H9 (cell line): ENCODE results near the gene MRPS5. TPM values are rescaled to one million over a fixed set of nuclear protein-coding genes. Genes with fewer than 3 reads are reported as not detected.
A peak's percentile ranks its signal among the peaks of the same experiment; 100 is the strongest.

Experiments
- DNase-seq: peaks from one replicate; pipeline ENCODE4 v3.0.0-alpha.2; 2017
- H2AFZ ChIP-seq: one replicate; pipeline ENCODE4 v1.6.1; 2013; ENCODE audit warnings: mild to moderate bottlenecking, low read length, control low read depth, moderate library complexity
- H2AK5ac ChIP-seq: 2 replicates; pipeline ENCODE4 v1.6.1; 2013; ENCODE audit warnings: low read length, control low read depth, mixed read lengths; ENCODE audit not compliant: insufficient read length
- H2BK120ac ChIP-seq: one replicate; pipeline ENCODE4 v1.6.1; 2013; ENCODE audit warnings: low read depth, mild to moderate bottlenecking, low read length, control low read depth, inconsistent platforms; ENCODE audit not compliant: poor library complexity, severe bottlenecking
- H2BK12ac ChIP-seq: 2 replicates; pipeline ENCODE4 v1.6.1; 2013; ENCODE audit warnings: low read length, control low read depth, mixed read lengths, low read depth; ENCODE audit not compliant: insufficient read length
- H2BK15ac ChIP-seq: 2 replicates; pipeline ENCODE4 v1.6.1; 2013; ENCODE audit warnings: low read depth, low read length, control low read depth
- H2BK20ac ChIP-seq: one replicate; pipeline ENCODE4 v1.6.1; 2013; ENCODE audit warnings: low read depth, mild to moderate bottlenecking, low read length, control low read depth, inconsistent platforms; ENCODE audit not compliant: poor library complexity, severe bottlenecking
- H2BK5ac ChIP-seq: 2 replicates; pipeline ENCODE4 v1.6.1; 2013; ENCODE audit warnings: low read length, control low read depth, mixed read lengths; ENCODE audit not compliant: insufficient read length
- H3K14ac ChIP-seq: 2 replicates; pipeline ENCODE4 v1.6.1; 2013; ENCODE audit warnings: low read length, control low read depth; ENCODE audit not compliant: insufficient read depth
- H3K18ac ChIP-seq: 2 replicates; pipeline ENCODE4 v1.6.1; 2013; ENCODE audit warnings: low read depth, mild to moderate bottlenecking, mixed read lengths, low read length, control low read depth; ENCODE audit not compliant: insufficient read length
- H3K23ac ChIP-seq: 2 replicates; pipeline ENCODE4 v1.6.1; 2013; ENCODE audit warnings: low read length, control low read depth, mixed read lengths, low read depth; ENCODE audit not compliant: insufficient read length
- H3K23me2 ChIP-seq: 2 replicates; pipeline ENCODE4 v1.6.1; 2013; ENCODE audit warnings: low read depth, mild to moderate bottlenecking, mixed read lengths, low read length, control low read depth; ENCODE audit not compliant: insufficient read length, poor library complexity, severe bottlenecking
- H3K27ac ChIP-seq: 2 replicates; pipeline ENCODE4 v1.5.1; 2013; ENCODE audit warnings: low read length, control low read depth, mixed read lengths, low read depth; ENCODE audit not compliant: insufficient read length
- H3K27me3 ChIP-seq: 2 replicates; pipeline ENCODE4 v1.6.1; 2013; ENCODE audit warnings: low read length, control low read depth, inconsistent platforms; ENCODE audit not compliant: insufficient read depth
- H3K4ac ChIP-seq: 2 replicates; pipeline ENCODE4 v1.6.1; 2013; ENCODE audit warnings: low read depth, mild to moderate bottlenecking, control low read depth, inconsistent platforms, low read length, moderate library complexity
- H3K4me1 ChIP-seq: 2 replicates; pipeline ENCODE4 v1.6.1; 2013; ENCODE audit warnings: low read length, control low read depth, inconsistent platforms; ENCODE audit not compliant: insufficient read depth
- H3K4me2 ChIP-seq: 2 replicates; pipeline ENCODE4 v1.6.1; 2013; ENCODE audit warnings: low read length, control low read depth, mixed read lengths; ENCODE audit not compliant: insufficient read length, insufficient read depth
- H3K56ac ChIP-seq: 2 replicates; pipeline ENCODE4 v1.6.1; 2013; ENCODE audit warnings: low read depth, mild to moderate bottlenecking, mixed read lengths, low read length, control low read depth; ENCODE audit not compliant: insufficient read length
- H3K79me1 ChIP-seq: 2 replicates; pipeline ENCODE4 v1.6.1; 2013; ENCODE audit warnings: low read depth, mild to moderate bottlenecking, moderate library complexity, low read length, control low read depth, inconsistent platforms; ENCODE audit not compliant: insufficient read depth, poor library complexity, severe bottlenecking
- H3K79me2 ChIP-seq: 2 replicates; pipeline ENCODE4 v1.6.1; 2013; ENCODE audit warnings: low read length, control low read depth, inconsistent platforms; ENCODE audit not compliant: insufficient read depth
- H3K9ac ChIP-seq: 2 replicates; pipeline ENCODE4 v1.6.1; 2013; ENCODE audit warnings: low read length, control low read depth, mixed read lengths; ENCODE audit not compliant: insufficient read length; ENCODE audit errors: extremely low read depth
- H3K9me3 ChIP-seq: one replicate; pipeline ENCODE4 v1.6.1; 2013; ENCODE audit warnings: low read depth, low read length, inconsistent platforms; ENCODE audit not compliant: control insufficient read depth
- H3T11ph ChIP-seq: one replicate; pipeline ENCODE4 v1.6.1; 2013; ENCODE audit warnings: mild to moderate bottlenecking, low read length, control low read depth, inconsistent platforms
- H4K20me1 ChIP-seq: one replicate; pipeline ENCODE4 v1.6.1; 2013; ENCODE audit not compliant: control insufficient read depth, insufficient read length, insufficient read depth
- H4K5ac ChIP-seq: 2 replicates; pipeline ENCODE4 v1.6.1; 2013; ENCODE audit warnings: low read depth, mild to moderate bottlenecking, mixed read lengths, low read length, control low read depth; ENCODE audit not compliant: insufficient read length
- H4K8ac ChIP-seq: replicated peaks from 2 replicates; pipeline ENCODE4 v1.6.1; 2013; ENCODE audit warnings: low read length, control low read depth, mixed read lengths, low read depth; ENCODE audit not compliant: insufficient read length
- H4K91ac ChIP-seq: 2 replicates; pipeline ENCODE4 v1.6.1; 2013; ENCODE audit warnings: low read depth, mild to moderate bottlenecking, moderate library complexity, mixed read lengths, low read length, control low read depth; ENCODE audit not compliant: insufficient read length
- H3K27ac Mint-ChIP-seq, 3 experiments: 2 replicates in 2 of 3; 3 replicates in 1 of 3; pipeline ENCODE4 v1.8.0; 2020 to 2021; ENCODE audit warnings: mixed read lengths in 3 of 3, mild to moderate bottlenecking in 1 of 3, moderate library complexity in 1 of 3
- H3K27me3 Mint-ChIP-seq: 2 replicates; pipeline ENCODE4 v1.8.0; 2021; ENCODE audit warnings: low read depth, mild to moderate bottlenecking, moderate library complexity, mixed read lengths
- H3K36me3 Mint-ChIP-seq, 3 experiments: 2 replicates in 2 of 3; 3 replicates in 1 of 3; pipeline ENCODE4 v1.8.0; 2020 to 2021; ENCODE audit warnings: low read depth in 3 of 3, mixed read lengths in 3 of 3; ENCODE audit not compliant: insufficient read depth in 1 of 3
- H3K4me1 Mint-ChIP-seq, 2 experiments: 2 replicates each; pipeline ENCODE4 v1.8.0; 2020; ENCODE audit warnings: mixed read lengths in 2 of 2
- H3K4me3 Mint-ChIP-seq, 2 experiments: 2 replicates in 1 of 2; 3 replicates in 1 of 2; pipeline ENCODE4 v1.8.0; 2020 to 2021; ENCODE audit warnings: mild to moderate bottlenecking in 2 of 2, mixed read lengths in 2 of 2, moderate library complexity in 1 of 2
- H3K9me3 Mint-ChIP-seq, 2 experiments: 2 replicates in 1 of 2; 3 replicates in 1 of 2; pipeline ENCODE4 v1.8.0; 2020; ENCODE audit warnings: mild to moderate bottlenecking in 2 of 2, mixed read lengths in 2 of 2, moderate library complexity in 1 of 2
- CTCF ChIP-seq: fragments of 200-600 bp; sonication (generic); conservative IDR thresholded peaks from 3 replicates; pipeline ENCODE4 v1.8.0; 2021; ENCODE audit warnings: antibody characterized with exemption, mild to moderate bottlenecking
- WGBS: extraction: QIAGEN DNeasy Blood & Tissue Kit; methylation state at CpG from one replicate; pipeline ENCODE4 v1.1.7; 2013; ENCODE audit warnings: missing lambda C conversion rate, low lambda C conversion rate, mixed read lengths; ENCODE audit not compliant: insufficient read length; ENCODE audit errors: extremely low coverage; 5-methylcytosine and 5-hydroxymethylcytosine counted together
- total RNA-seq: library from RNA; stranded (reverse); gene quantifications from 2 replicates; pipeline ENCODE4 v1.2.1, GENCODE V29; 2021

MRPS5 gene
- total RNA-seq, 1 experiment from 2014 or later: 50.9 TPM

DNA sequence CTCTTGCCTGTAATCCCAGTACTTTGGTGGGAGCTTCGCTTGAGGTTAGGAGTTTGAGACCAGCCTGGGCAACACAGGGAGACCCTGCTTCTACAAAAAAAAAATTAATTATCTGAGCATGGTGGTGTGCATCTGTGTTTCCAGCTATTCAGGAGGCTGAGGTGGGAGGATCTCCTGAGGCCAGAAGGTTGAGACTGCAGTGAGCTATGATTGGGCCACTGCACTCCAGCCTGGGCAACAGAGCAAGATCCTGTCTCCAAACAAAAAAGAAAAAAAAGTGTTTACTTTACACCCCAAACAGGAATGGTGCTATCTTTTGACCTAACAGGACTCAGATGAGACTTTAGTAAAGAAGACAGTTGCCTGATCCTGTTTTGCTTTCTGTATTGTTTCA lies 60.5 kb downstream of the MRPS5 start:
- no peak overlapping the region for H3K56ac ChIP-seq
- H3K27me3 ChIP-seq: no peaks in the 10 kb centered on the region
- Mint-ChIP-seq H3K4me3 (no peak overlapping the region), H3K27me3 (peaks cover 14% of the 10 kb centered on the region), H3K4me1 (peaks cover 16 to 22% of the 10 kb centered on the region in 2 experiments), H3K9me3 (no peaks in the 10 kb centered on the region), H3K36me3 (no peaks in the 10 kb centered on the region), H3K27ac (no peak overlapping the region)
- H2BK5ac ChIP-seq: no peak overlapping the region
- no peak overlapping the region for H2BK120ac ChIP-seq
- peak; percentile 1 for DNase-seq
- no peak overlapping the region for H3T11ph ChIP-seq
- H3K4me2 ChIP-seq: no peak overlapping the region
- H3K14ac ChIP-seq: no peak overlapping the region
- no peak overlapping the region for H2AFZ ChIP-seq
- H2BK12ac ChIP-seq: no peak overlapping the region
- no CpG with 5 or more reads among the region's 1 CpG for WGBS
- H3K23me2 ChIP-seq: no peaks in the 10 kb centered on the region
- TF ChIP-seq CTCF: no peak
- no peaks in the 10 kb centered on the region for H4K20me1 ChIP-seq
- no peak overlapping the region for H3K9ac ChIP-seq
- H4K91ac ChIP-seq: no peak overlapping the region
- H4K8ac ChIP-seq: no peak overlapping the region
- H2AK5ac ChIP-seq: no peak overlapping the region
- H2BK15ac ChIP-seq: no peak overlapping the region
- no peaks in the 10 kb centered on the region for H3K79me1 ChIP-seq
- no peak overlapping the region for H4K5ac ChIP-seq
- H3K4me1 ChIP-seq: no peaks in the 10 kb centered on the region; the same call in 1 of the 2 replicates
- H3K27ac ChIP-seq: no peak overlapping the region
- H3K9me3 ChIP-seq: no peaks in the 10 kb centered on the region
- no peak overlapping the region for H2BK20ac ChIP-seq
- H3K18ac ChIP-seq: no peak overlapping the region
- H3K79me2 ChIP-seq: no peaks in the 10 kb centered on the region
- no peak overlapping the region for H3K23ac ChIP-seq
- no peak overlapping the region for H3K4ac ChIP-seq
